Ecto neural progenitor cell (in vitro differentiated cells): ENCODE data around the gene CHMP2A.
"Not testable (repeated sequence)": the region's sequence is repeated elsewhere in the genome, so short reads cannot be mapped to it uniquely, and the experiment has no call there.

Source experiments
- DNase-seq: peaks from one replicate; pipeline ENCODE4 v3.0.0-alpha.2; 2018; ENCODE audit warnings: low spot score

The CHMP2A gene

DNA sequence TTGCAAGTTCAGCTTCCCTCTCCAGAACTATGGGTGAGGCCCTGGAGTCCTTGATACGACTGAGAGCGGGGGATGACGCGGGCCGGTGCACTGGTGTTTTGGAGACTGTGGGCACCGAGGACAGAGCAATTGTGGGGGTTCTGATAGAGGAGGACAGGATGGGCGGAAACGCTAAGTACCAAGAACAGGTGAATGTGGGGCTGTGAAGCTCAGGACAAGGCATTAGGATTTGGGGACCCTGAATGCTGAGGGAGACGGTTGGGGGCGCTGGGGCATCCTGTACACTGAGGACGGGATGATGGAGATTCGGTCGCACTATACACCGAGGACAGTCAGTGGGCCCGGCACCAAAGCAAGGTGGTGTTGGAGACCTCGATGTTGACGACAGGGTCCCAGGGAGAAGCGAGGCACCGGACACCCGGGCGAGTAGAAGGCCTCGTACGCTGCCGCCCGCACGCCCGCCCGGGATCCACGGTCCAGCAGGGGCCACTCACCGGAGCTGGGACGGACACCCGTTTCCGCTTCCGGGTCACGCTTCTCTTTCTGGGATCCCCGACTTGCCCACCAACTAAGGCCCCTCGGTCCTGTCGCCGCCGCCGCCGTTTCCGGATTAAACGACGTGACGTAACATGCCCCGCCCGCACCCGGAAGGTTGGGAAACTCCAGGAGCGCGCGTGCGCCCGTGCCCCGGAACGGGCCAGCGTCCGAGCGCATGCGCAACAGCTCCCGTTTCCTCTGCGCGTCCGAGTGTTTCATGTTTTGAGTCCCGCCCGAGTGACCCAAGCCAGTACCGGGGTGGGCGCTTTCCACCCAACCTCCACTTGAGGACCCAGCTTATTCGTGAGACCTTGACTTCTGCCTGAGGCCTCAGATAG, at the start of gene CHMP2A:
CHMP2A (minus strand) TSS at position 612 of the 875 bp plus-strand sequence. CDS start 893 bp downstream, outside the sequence.
- peak; percentile 99 for DNase-seq

- DNase-seq, result peak; percentile 29
Observed at GRCh38 chr19:58586133-58586765, 31.3 kb upstream of the CHMP2A start.

- DNase-seq, result no peak
Observed at GRCh38 chr19:58585442-58586132, 30.7 kb upstream of the CHMP2A start.

DNA sequence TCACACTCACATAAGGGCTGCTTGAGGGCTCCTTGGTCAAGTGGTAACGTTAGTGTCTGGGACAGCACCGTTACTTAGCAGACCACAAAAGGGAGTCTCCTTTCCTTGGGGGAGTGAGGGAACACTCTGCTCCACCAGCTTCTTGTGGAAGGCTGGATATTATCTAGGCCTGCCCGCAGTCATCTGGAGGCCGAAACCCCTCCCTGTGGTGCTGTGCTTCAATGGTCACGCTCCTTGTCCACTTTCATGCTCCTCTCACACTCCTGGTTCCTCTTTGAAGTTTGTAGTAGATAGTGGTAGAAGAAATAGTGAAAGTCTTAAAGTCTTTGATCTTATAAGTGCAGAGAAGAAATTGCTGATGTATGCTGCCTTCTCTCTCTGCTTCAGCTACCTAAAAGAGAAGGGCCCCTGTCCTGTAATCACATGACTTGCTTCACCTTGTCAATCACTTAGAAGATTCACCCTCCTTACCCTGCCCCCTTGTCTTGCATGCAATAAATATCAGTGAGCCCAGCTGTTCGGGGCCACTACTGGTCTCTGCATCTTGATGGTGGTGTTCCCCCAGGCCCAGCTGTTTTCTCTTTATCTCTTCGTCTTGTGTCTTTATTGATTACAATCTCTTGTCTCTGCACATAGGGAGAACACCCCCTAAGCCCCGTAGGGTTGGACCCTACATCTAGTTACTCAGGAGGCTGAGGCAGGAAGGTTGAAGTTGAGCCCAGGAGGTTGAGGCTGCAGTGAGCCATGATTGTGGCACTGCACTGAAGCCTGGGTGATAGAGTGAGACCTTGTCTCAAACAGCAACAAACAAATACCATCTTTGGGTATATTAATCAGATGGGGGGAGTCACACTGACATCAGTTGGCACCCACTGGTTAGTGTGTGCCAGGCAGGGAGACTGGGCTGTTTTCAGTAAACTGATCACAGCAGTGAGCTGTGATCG, 29.9 kb upstream of the CHMP2A start:
- DNase-seq, result peak; percentile 10

GRCh38 chr19:58582985-58583384, 28.1 kb upstream of the CHMP2A start:
- DNase-seq, result peak; percentile 14

- peak; percentile 90 for DNase-seq
Observed at GRCh38 chr19:58581227-58582141, 26.6 kb upstream of the CHMP2A start.

- no peak for DNase-seq
Observed at GRCh38 chr19:58579473-58580142, 24.7 kb upstream of the CHMP2A start.

DNA sequence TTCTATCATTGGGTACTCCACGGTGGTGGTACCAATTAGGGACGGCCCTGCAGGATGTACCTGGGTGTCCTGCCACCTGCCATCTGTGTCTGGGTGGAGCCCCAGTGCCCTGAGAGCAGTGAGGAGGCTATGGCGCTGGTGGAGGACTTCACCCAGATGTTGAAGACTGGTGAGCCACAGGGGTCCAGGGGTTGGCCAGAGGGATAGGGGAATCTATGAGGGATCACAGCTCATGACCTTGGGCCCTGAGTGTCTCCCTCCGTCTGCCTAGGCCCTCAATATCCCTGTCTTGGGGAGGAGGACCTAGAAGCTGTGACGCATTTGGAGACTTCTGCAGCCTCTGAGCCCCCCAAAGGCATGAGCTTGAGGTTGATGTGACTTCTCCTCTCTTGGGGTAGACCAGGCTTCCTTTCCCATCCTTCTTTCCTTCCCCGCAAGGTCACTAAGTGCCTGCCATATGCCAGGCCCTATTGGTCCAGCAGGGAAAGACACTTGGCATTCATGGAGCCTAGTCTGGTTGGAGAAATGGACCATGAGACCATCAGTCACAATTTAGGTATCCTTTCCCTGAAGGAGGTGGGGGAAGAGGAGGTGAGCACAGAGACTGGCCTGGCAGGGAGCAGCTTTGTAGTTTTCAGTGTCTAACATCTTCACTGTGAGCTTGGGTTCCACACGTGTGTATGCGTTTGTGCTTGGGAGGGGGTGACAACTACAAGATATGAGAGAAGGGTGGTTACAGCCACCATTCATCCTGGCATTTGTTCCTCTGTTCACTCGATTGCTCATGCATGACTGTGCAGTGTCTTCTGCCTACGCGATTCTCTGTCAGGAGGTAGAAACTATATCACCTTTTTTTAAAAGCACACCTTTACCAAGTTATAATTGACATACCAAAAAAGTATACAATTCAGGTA, 23.4 kb upstream of the CHMP2A start:
- no peak for DNase-seq

DNA sequence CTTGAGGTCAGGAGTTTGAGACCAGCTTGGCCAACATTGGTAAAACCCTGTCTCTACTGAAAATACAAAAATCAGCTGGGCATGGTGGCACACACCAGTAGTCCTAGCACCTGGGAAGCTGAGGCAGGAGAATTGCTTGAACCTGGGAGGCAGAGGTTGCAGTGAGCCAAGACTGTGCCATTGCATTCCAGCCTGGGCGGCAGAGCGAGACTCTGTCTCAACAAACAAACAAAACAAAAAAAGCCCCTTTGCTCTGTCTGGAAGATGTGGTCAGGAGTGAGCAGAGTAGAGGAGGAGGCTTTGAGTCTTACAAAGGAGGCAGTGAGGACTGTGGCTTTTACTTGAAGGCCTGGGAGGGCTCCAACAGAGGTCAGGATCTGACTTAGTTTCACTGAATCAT, 22.7 kb upstream of the CHMP2A start:
- not testable (repeated sequence) for DNase-seq

DNA sequence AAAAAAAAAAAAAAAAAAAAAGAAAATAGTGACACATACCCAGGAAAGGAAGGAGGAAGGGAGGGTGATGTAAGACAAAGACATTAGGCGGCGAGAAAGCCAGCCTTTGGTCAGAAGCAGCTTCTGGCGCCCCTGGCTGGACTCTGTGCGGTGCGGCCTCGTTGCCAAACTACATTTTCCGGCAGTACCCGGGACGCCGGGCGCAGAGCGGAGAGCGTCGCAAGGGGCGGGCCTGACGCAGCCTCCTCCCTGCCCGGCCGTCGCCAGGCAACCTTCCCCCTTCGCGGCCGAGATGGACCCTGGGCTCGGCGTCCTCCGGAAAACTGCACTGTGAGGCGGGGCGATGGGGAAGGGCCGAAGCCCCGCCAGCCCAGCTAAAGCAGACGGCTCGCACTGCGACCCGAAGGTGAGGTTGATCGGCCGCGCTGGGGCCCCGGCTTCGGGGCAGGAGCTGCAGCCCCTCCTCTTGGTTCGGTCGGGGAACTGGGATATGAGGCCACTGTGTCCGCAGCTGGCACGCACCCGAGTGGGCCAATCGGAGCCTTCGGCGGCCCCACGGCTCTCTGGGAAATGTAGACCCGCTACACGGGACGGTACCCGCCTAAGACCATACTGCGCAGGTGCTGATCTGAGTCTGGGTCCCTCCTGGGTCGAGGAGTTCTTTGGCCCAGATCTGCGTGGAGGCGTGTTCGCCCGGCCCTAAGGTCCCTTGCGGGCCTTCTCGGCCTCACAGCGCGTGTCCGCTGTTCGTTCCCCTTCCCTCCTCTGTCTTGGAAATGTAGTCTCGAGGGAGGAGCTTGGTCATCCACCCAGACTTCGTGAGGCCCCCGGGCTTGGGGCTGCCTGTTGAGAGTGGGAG, 20.5 kb upstream of the CHMP2A start:
- peak; percentile 94 for DNase-seq

GRCh38 chr19:58573658-58574164, 18.8 kb upstream of the CHMP2A start:
- no peak for DNase-seq

GRCh38 chr19:58572818-58573657, 18.1 kb upstream of the CHMP2A start, which contains the start of gene MZF1:
Gene MZF1, minus strand, starts transcription at chr19:58573335. Its CDS starts 1,946 bp downstream, at chr19:58571389.
- peak; percentile 99 for DNase-seq

- DNase-seq, result no peak
Observed at GRCh38 chr19:58572026-58572817, 17.3 kb upstream of the CHMP2A start.

GRCh38 chr19:58571575-58571947, 16.7 kb upstream of the CHMP2A start:
- no peak for DNase-seq

DNA sequence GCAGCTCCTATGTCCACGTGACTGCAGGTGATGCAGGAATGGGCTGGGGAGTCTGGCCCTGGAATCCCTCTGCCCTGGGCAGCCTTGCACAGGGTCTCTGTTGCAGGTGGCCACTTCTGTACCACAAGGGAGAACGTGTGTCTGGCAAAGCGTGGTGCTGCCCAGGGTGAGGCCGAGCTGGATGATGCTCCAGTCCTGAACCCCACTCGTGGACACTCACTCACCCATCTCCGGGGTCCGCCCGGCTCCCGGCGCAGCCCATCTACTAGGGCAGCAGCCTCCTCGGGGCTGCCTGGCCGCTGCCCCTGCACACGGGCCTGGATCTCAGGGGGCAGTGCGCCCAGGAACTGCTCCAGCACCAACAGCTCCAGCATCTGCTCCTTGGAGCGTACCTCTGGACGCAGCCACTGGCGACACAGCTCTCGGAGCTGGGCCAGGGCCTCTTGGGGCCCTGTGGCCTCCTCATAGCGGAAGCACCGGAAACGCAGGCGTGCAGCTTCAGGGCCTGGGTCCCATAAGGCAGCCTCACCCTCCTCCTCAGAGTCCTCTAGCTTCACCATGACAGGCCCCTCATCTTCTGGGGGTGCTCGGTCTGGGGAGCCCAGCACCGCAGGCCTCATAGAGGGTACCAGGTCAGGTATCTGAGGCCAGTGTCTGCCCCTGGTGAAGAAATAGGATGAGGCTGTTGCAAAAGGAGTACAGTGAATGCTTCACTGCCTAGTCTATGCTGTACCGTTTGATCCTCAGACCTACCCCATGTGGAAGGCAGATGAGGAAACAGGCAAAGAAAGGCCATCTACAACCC, 16.1 kb upstream of the CHMP2A start:
- no peak for DNase-seq
